ENCODE results near the gene SNURF.
"Not testable (repeated sequence)": the region's sequence is repeated elsewhere in the genome, so short reads cannot be mapped to it uniquely, and the experiment has no call there.

SNURF gene

DNA sequence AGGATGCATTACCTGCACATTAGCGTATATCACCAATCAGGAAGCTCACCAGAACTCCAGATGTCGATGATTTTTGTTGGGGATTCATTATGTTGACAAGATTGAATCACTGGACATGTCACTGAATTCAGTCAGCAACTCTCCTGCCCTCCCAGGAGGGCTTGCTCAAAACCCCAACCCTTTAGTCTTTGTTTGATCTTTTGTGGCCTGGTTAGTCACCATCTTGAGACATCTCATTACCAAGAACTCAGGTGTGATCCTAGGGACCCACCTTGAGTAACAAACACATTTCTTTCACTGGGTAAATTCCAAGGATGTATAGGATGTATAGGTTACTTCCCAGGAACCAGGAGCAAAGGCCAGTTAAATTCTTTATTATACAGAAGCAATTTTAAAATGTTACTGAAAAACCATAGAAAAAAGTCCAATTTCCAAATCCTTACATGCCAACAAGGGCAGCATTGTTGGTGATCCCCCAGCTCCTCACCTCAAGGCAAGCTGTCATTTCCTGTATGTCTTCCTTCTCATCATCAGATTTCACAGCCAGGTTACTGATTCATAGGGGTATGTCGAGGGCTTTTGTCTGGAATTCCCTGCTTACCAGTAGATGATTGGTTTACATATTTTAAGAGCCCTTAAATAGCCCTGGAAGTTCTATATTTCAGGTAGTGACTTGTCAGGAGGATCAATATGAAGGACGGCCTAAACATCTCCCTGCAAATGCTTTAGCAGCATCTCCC, 11.7 kb downstream of the SNURF start:
- in situ Hi-C loops (cut with MboI; ENCODE audit: low sequenced_read_pairs): no loop called here

DNA sequence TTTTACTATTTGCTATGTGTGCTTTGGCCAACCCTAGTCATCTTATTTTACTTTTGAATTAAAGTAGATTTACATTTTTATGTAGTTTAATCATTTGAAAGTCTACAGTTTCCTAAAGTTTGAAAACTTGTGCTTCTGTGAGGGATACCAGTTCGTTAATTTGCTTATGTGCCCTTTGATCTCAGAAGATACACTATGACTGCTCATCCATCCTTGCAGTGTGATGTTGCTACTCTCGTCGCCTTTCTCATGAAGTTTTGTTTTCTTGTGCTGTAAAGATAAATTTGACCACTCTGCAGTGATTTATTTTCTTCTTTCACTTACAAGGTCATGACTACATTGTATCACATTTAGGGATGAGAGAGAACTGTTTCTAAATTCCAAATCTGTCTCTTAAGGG, 16.3 kb downstream of the SNURF start:
- in situ Hi-C loops (cut with MboI; ENCODE audit: low sequenced_read_pairs): no loop called here

GRCh38 chr15:24971772-24972171, 17.0 kb downstream of the SNURF start:
- in situ Hi-C loops (cut with MboI; ENCODE audit: low sequenced_read_pairs): no loop called here

DNA sequence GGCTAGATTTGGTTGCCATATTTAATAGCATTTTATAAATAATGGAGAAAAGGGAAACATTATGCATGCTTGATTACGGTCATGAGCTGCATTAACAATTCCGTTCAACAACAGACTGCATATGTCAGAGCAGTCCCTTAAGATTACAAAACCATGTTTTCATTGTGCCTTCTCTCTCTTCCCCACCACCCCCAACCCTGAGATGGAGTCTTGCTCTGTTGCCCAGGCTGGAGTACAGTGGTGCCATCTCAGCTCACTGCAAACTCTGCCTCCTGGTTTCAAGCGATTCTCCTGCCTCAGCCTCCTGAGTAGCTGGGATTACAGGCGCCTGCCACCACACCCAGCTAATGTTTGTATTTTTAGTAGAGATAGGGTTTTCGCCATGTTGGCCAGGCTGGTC, 17.9 kb downstream of the SNURF start:
- in situ Hi-C loops (cut with MboI; ENCODE audit: low sequenced_read_pairs): not testable (repeated sequence)

GRCh38 chr15:24976932-24977331, 22.1 kb downstream of the SNURF start:
- in situ Hi-C loops (cut with MboI; ENCODE audit: low sequenced_read_pairs): no loop called here

- in situ Hi-C loops (cut with MboI; ENCODE audit: low sequenced_read_pairs): no loop called here
Measured at GRCh38 chr15:24977686-24978085, 22.9 kb downstream of the SNURF start.

- in situ Hi-C loops (cut with MboI; ENCODE audit: low sequenced_read_pairs): no loop called here
Measured at GRCh38 chr15:24985224-24985623, 30.4 kb downstream of the SNURF start.

GRCh38 chr15:24986653-24987052, 31.9 kb downstream of the SNURF start:
- in situ Hi-C loops (cut with MboI; ENCODE audit: low sequenced_read_pairs): no loop called here

All from HL-60/S4 treated with retinoic acid at 250 ng/mL for 4 days and 3 days (cell line).